ENCODE data around the gene SERPINA9.

SERPINA9 gene

DNA sequence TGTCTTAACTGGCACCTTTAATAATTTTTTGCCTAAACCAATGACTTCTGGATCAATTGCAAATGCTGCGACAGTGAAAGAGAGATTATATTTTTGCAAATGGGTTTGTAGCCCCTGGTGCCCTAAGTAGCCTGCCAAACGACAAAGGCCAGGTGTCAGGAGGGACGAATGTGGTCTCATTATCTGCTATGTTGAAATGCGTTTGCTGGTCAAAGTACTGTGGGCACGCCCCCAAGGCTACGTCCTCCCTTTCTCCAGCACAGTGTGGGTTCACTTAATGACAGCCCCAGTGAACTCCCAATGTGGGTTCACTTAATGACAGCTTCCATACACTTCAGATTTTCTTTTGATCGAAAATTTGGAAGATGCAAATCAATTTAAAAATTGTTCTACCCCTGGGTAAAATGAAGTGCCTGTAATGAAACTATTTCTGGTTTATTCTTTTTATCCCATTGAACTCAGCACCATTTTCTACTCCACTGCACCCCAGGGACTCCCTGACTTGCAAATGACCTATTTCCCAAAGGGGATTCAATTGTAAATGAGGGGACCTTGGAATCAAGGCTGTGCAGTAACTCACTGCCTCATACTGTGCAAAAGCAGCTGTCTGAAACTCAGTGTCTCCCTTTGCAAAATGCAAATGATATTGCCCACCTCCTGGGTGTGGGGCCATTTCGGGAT is 24.8 kb downstream of the SERPINA9 start:
- DNase-seq (ENCODE audit: extremely low read depth, low read depth): no peak
- TF ChIP-seq, protein P1, sequence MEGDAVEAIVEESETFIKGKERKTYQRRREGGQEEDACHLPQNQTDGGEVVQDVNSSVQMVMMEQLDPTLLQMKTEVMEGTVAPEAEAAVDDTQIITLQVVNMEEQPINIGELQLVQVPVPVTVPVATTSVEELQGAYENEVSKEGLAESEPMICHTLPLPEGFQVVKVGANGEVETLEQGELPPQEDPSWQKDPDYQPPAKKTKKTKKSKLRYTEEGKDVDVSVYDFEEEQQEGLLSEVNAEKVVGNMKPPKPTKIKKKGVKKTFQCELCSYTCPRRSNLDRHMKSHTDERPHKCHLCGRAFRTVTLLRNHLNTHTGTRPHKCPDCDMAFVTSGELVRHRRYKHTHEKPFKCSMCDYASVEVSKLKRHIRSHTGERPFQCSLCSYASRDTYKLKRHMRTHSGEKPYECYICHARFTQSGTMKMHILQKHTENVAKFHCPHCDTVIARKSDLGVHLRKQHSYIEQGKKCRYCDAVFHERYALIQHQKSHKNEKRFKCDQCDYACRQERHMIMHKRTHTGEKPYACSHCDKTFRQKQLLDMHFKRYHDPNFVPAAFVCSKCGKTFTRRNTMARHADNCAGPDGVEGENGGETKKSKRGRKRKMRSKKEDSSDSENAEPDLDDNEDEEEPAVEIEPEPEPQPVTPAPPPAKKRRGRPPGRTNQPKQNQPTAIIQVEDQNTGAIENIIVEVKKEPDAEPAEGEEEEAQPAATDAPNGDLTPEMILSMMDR (IDR thresholded peaks at IDR 0.05; ENCODE audit: low read depth, low read length): no peak

DNA sequence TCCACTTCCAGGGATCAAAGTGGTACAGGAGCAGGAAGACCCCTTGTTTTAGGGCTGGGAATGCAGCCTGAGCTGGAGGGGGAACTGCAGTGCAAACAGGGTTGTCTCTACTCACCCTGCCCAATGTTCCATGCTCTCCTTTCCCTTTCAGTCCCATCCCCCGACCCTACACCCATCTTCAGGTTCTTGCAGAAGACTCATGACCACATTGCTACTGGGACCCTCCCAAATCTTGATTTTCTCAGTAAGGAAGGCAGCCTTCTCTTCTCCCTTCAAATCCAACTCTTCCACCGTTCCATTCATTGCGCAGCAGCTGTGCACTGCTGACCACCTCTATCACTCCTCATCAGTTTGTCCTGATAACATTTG is 25.3 kb downstream of the SERPINA9 start:
- DNase-seq (ENCODE audit: extremely low read depth, low read depth): no peak
- TF ChIP-seq, protein P1 (IDR thresholded peaks at IDR 0.05; ENCODE audit: low read depth, low read length): no peak

DNA sequence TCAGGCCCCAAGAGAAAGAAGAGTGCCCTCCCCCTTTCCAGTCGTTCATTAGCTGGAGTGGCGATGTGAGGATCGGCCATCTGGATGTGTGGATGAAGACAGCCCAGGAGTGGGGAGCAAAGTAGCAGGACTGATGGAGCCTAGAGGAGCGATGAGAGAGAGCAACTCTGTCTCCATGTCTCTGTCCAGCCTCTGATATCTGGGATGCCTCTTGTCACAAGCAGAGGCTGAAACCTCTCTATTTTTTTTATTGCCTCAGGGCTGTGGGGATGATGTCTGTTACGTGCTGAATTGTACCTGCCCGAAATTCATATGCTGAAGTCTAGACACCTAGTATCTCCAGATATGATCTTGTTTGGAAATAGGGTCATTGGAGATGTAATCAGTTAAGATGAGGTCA is 26.1 kb downstream of the SERPINA9 start:
- no peak for DNase-seq (ENCODE audit: extremely low read depth, low read depth)
- TF ChIP-seq, protein P1 (IDR thresholded peaks at IDR 0.05; ENCODE audit: low read depth, low read length): no peak

DNA sequence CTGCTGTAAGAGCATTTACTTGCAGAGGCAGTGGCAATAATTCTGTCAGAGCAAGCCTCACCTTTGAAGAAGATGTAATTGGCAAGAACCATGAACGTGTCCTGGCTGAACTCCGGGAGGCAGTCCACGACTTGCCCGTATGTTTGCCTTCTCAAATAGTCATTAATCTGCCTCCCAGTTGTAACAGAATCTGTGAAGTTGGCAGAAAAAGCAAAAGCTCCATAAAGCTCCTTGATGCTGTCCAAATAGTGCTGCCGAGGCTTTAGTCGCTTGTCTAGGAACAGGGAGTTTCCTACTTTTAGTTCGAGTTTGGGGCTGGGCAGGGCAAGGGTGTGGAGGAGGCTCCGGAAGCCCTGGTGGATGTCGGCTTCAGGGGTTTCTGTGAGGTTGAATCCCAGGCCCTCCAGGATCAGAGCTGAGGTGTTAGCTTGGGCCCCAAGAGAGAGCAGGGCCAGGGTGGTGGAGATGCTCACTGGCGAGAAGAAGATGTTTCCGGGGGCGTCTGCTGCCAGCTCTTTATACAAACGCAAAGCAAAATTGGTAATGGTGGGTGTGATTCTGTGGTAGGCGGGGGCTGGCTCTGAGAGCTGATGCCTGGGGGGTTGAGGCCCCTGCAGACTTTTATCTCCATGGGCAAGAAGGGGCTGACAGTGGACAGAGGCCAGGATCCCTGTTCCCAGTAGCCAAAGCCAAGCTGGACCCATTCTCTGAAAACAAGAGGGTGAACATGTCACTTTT is 27.8 kb downstream of the SERPINA9 start:
- DNase-seq (ENCODE audit: extremely low read depth, low read depth): no peak
- TF ChIP-seq, protein P1 (IDR thresholded peaks at IDR 0.05; ENCODE audit: low read depth, low read length): no peak

DNA sequence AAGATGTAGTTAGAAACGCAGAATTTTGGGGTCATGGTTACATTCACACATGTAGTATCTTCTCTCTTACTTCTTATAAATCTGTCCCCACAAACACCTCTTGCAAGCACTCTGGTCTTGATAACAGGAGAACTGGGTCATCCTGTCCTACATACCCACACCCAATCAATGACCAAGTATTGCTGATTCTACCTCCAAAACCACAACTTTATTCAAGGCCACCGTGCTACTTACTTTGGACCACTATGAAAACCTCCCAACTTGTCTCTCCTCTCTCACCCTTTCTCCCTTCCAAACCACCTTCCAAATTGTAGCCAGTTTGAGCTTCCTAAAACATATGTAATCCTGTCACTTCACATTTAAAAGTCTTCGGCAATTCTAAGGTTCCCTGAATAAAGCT is 28.8 kb downstream of the SERPINA9 start:
- DNase-seq (ENCODE audit: extremely low read depth, low read depth): no peak
- TF ChIP-seq, protein P1 (IDR thresholded peaks at IDR 0.05; ENCODE audit: low read depth, low read length): no peak

GRCh38 chr14:94446126-94446525 is 29.9 kb downstream of the SERPINA9 start:
- DNase-seq (ENCODE audit: extremely low read depth, low read depth): no peak
- TF ChIP-seq, protein P1 (IDR thresholded peaks at IDR 0.05; ENCODE audit: low read depth, low read length): no peak

GRCh38 chr14:94445003-94445402 is 31.0 kb downstream of the SERPINA9 start:
- TF ChIP-seq, protein P1 (IDR thresholded peaks at IDR 0.05; ENCODE audit: low read depth, low read length): no peak
- no peak for DNase-seq (ENCODE audit: extremely low read depth, low read depth)
